Activated B cell treated with CpG ODN at 0.5 μM for 24 hours (primary cell): ENCODE data around the gene TIMP3. TPM values are rescaled to one million over a fixed set of nuclear protein-coding genes. Genes with fewer than 3 reads are reported as not detected.

Experiments used
- ATAC-seq: fragments of 200-7000 bp; cut with Tn5 transposase; one replicate; pipeline ENCODE4 v1.10.0; 2021; ENCODE audit warnings: low read depth, mild to moderate bottlenecking, moderate library complexity
- CTCF ChIA-PET: fragments of 350-600 bp; sonication (Branson Sonifier 250); formaldehyde crosslinking; loops from one replicate; lab custom pipeline; 2021; ENCODE audit warnings: antibody characterized with exemption; lab: Charles Lee
- POLR2A ChIA-PET: fragments of 350-600 bp; sonication (Branson Sonifier 250); formaldehyde crosslinking; loops from one replicate; lab custom pipeline; 2021; ENCODE audit warnings: antibody characterized with exemption; lab: Charles Lee
- DNase-seq: peaks from one replicate; pipeline ENCODE4 v3.0.0; 2022
- H3K27ac Mint-ChIP-seq: one replicate; pipeline ENCODE4 v1.8.0; 2020; ENCODE audit warnings: mixed read lengths
- H3K27me3 Mint-ChIP-seq: one replicate; pipeline ENCODE4 v1.8.0; 2021; ENCODE audit warnings: mixed read lengths
- H3K36me3 Mint-ChIP-seq: one replicate; pipeline ENCODE4 v1.8.0; 2021; ENCODE audit warnings: low read depth, mixed read lengths
- H3K4me1 Mint-ChIP-seq: one replicate; pipeline ENCODE4 v1.8.0; 2021; ENCODE audit warnings: mixed read lengths
- H3K4me3 Mint-ChIP-seq: one replicate; pipeline ENCODE4 v1.8.0; 2020; ENCODE audit warnings: mild to moderate bottlenecking, mixed read lengths
- H3K9me3 Mint-ChIP-seq: one replicate; pipeline ENCODE4 v1.8.0; 2020; ENCODE audit warnings: mixed read lengths
- intact Hi-C: fragments of 100-400 bp; cut with micrococcal nuclease; formaldehyde crosslinking; loops from one replicate; pipeline ENCODE4 v1.15.1; 2024
- total RNA-seq: library from RNA; stranded (reverse); gene quantifications from 2 replicates; pipeline ENCODE4 v1.2.3, GENCODE V29; 2022
- TF ChIP-seq, protein P1 (sequence below): fragments of 200-600 bp; IDR thresholded peaks from one replicate; pipeline ENCODE4 v1.8.0; 2022; ENCODE audit warnings: antibody characterized with exemption, mild to moderate bottlenecking

Gene TIMP3
- total RNA-seq, 1 donor from 2014 or later = not detected

DNA sequence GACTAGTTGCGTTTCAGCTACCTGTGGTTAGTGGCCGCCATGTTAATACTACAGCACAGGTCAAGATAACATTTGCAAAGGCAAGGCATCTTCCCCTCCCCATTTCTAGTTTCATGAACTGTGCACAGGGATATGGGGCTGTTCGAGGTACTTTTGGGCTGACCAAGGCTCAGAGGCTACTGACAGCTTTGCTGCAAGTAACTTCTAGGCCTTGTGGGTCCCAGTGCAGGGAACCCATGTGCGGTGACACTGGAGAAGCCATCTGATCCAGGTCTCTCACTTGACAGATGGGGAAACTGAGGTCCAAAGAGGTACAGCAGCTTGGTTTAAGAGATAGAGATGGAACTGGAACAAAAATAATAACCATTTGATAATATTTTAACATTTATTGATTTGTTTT lies 13.6 kb downstream of the TIMP3 start:
- Mint-ChIP-seq H3K27me3 (peaks cover 15% of the 10 kb centered on the region), H3K4me3 (no peak overlapping the region), H3K9me3 (no peaks in the 10 kb centered on the region), H3K36me3 (no peaks in the 10 kb centered on the region), H3K27ac (no peak overlapping the region), H3K4me1 (no peaks in the 10 kb centered on the region)
- no peak for ATAC-seq
- intact Hi-C loops = no loop called here
- no peak for DNase-seq
- ChIA-PET POLR2A (no interaction called here), CTCF (no interaction called here)
- TF ChIP-seq, protein P1, sequence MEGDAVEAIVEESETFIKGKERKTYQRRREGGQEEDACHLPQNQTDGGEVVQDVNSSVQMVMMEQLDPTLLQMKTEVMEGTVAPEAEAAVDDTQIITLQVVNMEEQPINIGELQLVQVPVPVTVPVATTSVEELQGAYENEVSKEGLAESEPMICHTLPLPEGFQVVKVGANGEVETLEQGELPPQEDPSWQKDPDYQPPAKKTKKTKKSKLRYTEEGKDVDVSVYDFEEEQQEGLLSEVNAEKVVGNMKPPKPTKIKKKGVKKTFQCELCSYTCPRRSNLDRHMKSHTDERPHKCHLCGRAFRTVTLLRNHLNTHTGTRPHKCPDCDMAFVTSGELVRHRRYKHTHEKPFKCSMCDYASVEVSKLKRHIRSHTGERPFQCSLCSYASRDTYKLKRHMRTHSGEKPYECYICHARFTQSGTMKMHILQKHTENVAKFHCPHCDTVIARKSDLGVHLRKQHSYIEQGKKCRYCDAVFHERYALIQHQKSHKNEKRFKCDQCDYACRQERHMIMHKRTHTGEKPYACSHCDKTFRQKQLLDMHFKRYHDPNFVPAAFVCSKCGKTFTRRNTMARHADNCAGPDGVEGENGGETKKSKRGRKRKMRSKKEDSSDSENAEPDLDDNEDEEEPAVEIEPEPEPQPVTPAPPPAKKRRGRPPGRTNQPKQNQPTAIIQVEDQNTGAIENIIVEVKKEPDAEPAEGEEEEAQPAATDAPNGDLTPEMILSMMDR = no peak

DNA sequence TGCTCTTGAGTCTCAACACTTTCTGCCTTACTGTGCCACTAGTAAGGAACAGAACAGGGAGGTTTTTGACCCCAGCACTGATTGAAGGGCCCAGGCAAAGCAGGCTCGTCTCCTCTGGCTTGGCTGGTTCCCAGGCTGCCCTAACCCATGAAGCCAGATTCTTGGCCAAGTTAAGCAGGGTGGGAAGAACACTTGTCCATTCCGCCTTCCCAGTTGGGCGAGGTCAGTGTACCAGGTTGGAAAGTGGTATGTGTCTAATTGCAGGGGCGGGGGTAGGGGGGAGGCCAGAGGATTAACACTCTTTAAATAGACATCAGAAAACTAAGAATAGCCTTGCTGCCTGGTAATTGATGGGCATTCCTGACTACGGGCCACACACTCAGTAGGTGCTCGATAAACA lies 14.4 kb downstream of the TIMP3 start:
- no peaks in the 10 kb centered on the region for H3K9me3 Mint-ChIP-seq
- no peaks in the 10 kb centered on the region for H3K36me3 Mint-ChIP-seq
- no peak for ATAC-seq
- ChIA-PET POLR2A (no interaction called here), CTCF (no interaction called here)
- H3K4me3 Mint-ChIP-seq = no peak overlapping the region
- no peaks in the 10 kb centered on the region for H3K4me1 Mint-ChIP-seq
- intact Hi-C loops = no loop called here
- DNase-seq = no peak
- TF ChIP-seq, protein P1 = no peak
- H3K27ac Mint-ChIP-seq = no peak overlapping the region
- peaks cover 9% of the 10 kb centered on the region for H3K27me3 Mint-ChIP-seq

DNA sequence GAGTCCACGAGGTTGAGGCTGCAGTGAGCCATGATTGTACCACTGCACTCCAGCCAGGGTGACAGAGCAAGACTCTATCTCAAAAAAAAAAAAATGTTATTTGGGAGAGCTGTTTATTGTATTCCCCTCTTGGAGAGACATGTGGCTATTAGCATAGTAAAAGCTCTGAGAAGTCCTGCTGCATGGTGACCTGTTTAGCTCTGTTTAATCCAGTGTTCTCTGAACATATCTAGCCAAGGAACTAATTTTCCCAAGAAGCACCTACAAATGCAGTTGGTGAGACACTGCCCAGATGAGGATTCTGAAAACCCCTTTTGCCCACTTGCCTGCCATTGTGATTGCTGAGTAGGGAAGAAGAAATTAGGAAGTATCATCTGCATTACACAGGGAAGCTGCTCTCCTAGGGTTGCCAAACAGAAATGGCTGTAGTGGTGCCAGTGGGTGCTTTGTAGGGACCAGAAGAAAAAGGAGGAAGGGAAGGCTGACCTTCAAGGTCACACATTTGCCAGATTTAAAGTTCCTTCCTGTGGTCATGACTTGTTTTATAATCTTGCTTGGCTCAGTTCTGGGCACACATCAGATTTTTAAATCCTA lies 15.7 kb downstream of the TIMP3 start:
- TF ChIP-seq, protein P1 = no peak
- ATAC-seq = no peak
- ChIA-PET POLR2A (no interaction called here), CTCF (no interaction called here)
- Mint-ChIP-seq H3K4me1 (no peaks in the 10 kb centered on the region), H3K9me3 (no peaks in the 10 kb centered on the region), H3K4me3 (no peak overlapping the region), H3K27ac (no peak overlapping the region), H3K27me3 (peaks cover 8% of the 10 kb centered on the region), H3K36me3 (no peaks in the 10 kb centered on the region)
- DNase-seq = no peak
- intact Hi-C loops = no loop called here

DNA sequence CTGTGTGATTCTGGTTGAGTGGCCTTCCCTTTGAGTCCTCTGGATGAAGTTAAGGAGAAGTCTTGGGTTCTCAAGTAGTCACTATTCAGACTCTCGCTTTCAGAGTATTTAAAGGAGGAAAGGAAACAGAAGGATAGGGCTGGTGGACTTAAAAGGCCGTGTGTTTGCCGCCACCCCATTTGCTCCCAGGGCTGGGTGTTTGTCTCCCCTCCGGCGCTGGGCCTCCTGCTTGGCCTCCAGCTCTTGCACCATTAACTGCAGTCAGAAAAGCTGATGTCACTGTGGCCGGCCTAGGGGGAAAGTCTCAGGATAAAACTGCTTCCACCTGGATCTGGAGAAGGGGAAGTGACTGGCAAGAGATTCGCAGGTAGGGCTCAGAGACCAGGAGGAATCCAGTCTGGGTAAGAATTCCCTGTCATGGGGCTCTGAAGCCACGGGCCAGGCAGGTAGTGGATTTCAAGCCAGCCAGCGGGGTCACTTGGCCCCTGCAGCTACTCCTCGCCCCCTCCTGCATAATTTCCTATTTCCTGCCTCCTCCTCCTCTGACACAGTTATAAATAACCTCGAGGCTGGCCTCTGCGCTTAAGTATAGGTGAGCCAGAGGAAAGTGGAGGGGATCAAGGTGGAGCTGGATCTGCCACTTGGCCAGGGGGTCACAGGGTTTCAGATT lies 17.1 kb downstream of the TIMP3 start:
- peaks cover 4% of the 10 kb centered on the region for H3K27me3 Mint-ChIP-seq
- H3K4me3 Mint-ChIP-seq = no peak overlapping the region
- H3K36me3 Mint-ChIP-seq = no peaks in the 10 kb centered on the region
- H3K27ac Mint-ChIP-seq = no peak overlapping the region
- H3K4me1 Mint-ChIP-seq = no peaks in the 10 kb centered on the region
- DNase-seq = no peak
- TF ChIP-seq, protein P1 = no peak
- no peaks in the 10 kb centered on the region for H3K9me3 Mint-ChIP-seq
- intact Hi-C loops = no loop called here
- no peak for ATAC-seq
- CTCF ChIA-PET = no interaction called here
- POLR2A ChIA-PET = no interaction called here

DNA sequence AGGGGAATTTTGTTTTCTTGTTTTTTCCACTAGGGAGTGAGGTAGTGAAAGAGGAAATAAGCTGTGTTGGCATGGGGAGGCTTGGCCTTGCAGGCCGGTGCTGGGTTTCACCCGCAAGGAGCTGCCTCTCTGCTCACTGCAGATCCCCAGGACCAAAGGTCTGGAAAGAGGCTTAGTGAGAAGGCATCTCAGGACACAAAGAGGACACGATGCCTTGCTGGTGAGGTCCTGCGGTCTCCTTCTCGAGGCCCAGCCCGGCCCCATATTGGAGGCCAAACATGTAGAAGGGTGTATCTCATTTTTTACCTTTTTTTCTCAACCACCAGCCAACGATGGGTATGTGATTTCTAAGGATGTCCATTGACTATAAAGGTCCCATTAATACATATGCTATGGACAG lies 17.6 kb downstream of the TIMP3 start:
- H3K36me3 Mint-ChIP-seq = no peaks in the 10 kb centered on the region
- ATAC-seq (no peak), DNase-seq (no peak)
- ChIA-PET CTCF (no interaction called here), POLR2A (no interaction called here)
- no peak overlapping the region for H3K27ac Mint-ChIP-seq
- H3K4me1 Mint-ChIP-seq = no peaks in the 10 kb centered on the region
- intact Hi-C loops = no loop called here
- H3K27me3 Mint-ChIP-seq = peaks cover 4% of the 10 kb centered on the region
- no peak overlapping the region for H3K4me3 Mint-ChIP-seq
- TF ChIP-seq, protein P1 = no peak
- no peaks in the 10 kb centered on the region for H3K9me3 Mint-ChIP-seq
